KG1 (cell line): ENCODE data around the gene MAPK6.

ENCODE experiments used
- DNase-seq: peaks from one replicate; lab custom pipeline; 2025; lab: John Stamatoyannopoulos, UW

MAPK6 gene

DNA sequence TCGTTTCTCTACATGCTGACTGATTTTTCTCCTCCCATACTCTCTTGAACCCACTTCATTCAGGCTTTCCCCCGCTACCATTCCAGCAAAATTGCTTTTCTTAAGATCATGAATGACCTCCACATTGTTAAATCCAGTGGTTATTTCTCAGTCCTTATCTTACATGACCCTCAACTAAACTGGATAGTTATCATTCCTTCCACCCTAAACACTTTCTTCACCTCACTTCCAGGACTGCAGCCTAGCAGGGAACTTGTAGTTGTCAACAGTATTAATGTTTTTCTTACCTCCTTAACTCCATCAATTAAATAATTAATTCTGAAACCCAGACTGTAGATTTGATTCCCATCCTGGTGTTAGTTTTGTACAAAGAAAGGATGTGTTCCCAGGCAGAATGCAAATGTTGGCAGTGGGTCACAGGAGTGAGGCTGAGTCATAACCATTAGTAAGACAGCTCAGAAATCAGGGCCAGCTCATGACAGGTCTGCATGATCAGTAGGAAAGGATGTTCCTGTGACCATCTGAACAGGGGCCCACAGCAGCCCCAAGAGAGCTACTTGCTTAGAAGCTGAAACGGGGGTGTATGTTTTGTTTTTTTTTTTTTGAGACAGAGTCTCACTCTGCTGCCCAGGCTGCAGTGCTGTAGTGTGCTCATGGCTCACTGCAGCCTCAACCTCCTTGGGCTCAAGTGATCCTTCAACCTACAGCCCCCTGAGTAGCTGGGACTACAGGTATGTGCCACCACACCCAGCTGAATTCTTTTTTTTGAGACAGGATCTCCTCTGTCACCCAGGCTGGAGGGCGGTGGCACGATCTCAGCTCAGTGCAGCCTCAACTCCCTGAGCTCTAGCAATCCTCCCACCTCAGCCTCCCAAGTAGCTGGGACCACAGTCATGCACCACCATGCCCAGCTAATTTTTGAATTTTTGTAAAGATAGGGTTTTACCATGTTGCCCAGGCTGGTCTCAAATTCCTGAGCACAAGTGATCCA lies 84.5 kb downstream of the MAPK6 start:
- no peak for DNase-seq

DNA sequence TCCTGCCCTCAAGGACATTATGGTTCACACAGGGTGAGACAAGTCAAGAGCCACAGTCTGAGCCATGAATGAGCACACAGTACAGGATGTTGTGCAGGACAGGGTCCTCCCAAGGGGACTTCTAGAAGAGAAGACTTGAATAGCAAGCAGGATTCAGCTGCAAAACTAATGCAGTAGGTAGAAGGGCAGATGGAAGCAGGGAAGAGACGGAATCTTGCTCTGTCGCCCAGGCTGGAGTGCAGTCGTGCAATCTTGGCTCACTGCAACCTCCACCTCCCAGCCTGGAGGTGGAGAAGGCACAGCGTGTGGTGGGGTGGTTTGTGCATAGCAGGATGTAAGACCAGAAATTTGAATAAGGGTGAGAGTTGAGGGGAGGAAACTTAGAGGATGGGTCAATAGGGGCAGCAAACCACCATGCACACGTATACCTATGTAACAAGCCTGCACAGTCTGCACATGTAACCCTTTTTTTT lies 85.5 kb downstream of the MAPK6 start:
- no peak for DNase-seq

DNA sequence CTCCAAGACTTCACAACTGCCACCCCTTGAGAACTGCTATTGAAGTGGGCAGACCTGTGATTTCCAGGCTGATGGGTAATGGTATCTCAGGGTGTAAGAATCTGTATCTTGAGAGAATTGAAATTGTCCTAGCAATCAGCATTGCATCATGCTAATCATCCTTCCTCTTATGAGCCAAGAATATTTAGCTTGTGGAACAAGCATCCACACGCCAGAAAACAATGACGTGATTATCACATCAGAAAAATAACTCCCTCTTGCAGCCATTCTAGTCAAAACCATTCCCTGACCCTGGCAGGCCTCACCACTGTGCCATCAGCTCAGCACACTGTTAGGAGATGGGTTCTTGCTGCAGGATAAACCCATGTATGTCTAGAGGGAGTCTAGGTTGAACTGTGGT lies 86.8 kb downstream of the MAPK6 start:
- DNase-seq: no peak

DNA sequence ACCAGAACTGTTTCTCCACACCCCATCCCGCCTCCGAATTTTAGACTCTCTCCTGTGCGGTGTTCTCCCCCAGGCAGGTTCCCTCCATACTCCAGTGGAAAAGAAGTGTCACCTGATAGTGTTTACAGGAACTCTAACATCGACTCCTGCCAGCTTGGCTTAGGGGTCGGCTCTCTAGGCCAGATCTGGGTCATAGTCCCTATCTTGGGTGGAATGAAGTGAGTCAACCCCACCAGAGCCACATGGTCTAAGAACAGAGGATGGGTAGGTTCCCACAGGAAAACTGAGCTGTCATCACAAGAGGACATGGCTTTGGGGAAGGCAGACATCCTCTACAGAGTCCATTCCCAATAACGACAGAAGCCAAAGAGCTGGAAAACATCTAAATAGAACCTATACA lies 87.6 kb downstream of the MAPK6 start:
- DNase-seq: no peak

DNA sequence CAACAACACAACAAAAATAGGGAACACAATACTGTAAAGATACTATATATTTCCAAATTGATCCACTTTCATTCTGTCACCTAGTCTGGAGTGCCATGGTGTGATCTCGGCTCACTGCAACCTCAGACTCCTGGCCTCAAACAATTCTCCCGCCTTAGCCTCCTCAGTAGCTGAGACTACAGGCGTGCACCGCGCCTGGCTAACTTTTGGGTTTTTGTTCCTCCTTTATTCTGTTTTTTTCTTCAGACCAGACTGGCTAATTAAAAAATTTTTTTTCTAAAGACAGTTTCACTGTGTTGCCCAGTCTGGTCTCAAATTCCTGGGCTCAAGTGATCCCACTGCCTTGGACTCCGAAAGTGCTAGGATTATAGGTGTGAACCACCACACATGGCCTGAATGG lies 88.2 kb downstream of the MAPK6 start:
- DNase-seq: no peak

DNA sequence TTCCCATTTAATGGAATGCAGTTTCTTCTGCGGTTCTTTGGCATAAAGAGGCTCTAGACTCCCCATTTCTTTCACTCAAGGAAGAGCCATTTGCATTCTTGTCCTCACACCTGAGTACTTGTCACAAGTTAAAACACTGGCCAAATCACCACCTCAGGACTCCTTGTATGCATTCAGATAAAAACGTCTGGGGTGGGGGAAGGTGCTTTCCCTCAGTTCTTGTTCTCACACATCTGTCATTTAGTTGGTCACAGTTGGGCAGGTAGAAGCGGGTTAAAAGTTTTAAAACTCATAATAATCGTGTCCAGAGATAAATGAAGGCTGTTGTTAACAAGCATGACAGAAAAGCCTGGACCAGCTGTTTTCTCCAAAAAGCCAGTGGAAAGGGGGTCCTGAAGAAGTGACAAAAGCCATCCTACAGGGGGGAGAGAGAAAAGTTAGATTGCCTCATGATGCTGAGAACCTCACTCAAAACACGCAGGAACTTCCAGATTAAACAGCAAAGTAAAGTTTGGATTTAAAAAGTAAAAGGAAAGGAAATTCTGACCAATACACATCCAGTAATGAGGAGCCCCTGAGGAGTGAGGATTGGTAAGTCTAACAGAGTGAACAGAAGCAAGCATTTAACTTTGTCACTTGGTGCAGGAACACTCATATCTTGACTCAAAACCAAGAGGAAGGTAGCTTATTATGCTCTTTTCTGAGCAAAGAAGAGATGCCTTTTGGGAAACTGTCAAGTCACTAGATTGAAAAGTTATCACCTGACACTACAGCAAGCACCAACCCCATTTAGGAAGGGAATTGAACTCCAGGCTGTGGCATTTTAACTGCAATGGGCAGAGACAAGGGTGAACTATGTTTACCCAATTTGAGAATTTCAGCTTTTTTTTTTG lies 90.8 kb downstream of the MAPK6 start:
- no peak for DNase-seq

DNA sequence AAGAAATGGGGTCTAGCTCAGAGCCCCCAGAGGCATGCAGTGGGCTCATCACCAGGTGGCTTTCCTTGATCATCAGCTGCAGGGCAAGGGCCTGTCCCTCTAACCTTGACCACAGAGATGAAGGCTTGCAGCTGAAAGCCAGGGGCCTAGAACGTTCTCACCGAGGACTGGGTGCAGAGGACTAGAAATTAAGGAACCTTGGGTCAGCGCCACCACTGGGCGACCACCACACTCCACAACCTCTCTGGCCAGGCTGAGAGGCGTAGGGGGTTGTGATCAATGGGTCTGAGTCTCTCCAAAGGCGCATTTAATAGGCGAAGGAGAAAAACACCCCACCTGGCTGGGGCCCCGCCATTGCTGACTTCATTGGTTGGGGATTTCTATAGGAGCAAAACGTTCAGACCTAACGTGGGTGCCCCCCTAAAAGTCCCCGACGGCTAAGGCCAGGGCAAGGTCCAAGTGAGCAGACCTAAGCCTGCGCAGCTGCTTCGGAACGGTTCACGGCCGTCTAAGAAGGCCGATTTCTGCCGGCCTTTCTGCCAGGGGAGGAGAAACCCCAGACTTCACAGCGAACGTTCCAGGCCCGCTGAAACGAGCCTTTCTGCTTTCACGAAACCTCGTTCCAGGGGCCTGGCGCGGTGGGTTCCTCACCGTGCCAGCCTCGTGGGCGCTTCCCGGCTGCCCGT lies 92.6 kb downstream of the MAPK6 start:
- no peak for DNase-seq

DNA sequence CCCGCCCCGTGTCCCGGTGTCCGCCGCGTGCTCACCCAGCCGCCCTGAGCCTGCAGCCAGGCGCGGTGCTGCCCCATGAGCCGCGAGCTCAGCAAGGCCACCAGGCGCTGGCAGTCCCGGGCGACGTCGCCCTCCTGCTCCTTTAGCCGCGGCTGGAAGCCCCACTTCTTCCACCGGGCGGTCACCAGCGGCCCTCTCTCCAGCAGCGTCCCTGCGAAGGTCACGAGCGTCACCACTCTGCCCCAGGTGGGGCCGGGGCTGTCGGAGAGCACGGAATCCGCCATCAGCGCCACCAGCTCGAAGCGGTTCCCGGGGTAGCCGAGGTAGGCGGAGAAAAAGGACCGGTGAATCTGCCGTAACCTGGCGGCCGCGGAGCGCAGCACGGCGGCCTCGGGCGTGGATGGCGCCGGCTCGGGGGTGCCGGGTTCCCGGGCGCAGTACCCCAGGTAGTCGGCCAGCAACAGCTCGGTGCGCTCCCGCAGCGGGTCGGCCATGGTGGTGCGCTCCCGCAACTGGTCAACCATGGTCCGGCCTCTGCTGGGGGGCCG lies 93.3 kb downstream of the MAPK6 start:
- no peak for DNase-seq

DNA sequence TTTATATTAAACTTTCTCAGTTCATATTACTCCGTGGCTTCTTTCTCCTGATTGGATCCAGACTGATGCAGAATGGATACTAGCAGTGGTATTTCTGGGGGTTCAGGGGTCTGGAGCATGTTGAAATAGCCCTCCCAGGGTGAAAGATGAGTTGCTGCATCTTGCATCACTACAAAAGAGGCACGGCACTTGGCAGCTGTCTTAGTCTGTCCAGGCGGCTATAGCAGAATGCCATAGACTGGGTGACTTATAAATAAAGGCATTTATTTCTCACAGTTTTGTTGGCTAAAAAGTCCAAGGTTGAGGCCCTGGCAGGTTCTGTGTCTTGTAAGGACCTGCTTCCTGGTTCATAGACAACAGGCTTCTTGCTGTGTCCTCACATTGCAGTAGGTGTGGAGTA lies 94.2 kb downstream of the MAPK6 start:
- DNase-seq: no peak

DNA sequence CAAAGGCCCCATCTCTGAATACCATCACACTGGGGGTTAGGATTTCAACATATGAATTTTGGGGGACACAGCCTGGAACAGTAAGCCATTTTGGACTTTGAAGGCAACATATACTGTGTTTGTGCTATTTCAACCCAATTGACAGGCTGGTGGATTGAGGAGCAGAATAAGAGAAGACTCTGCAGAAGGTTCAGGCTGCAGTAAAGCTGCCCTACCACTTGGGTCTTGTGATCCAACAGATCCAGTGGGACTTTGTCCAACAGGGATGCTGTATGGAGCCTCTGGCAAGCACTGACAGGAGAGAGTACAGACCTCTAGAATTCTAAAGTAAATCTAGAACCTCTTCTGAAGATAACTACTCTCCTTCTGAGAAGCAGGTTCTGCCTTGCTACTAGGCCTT lies 94.7 kb downstream of the MAPK6 start:
- no peak for DNase-seq

DNA sequence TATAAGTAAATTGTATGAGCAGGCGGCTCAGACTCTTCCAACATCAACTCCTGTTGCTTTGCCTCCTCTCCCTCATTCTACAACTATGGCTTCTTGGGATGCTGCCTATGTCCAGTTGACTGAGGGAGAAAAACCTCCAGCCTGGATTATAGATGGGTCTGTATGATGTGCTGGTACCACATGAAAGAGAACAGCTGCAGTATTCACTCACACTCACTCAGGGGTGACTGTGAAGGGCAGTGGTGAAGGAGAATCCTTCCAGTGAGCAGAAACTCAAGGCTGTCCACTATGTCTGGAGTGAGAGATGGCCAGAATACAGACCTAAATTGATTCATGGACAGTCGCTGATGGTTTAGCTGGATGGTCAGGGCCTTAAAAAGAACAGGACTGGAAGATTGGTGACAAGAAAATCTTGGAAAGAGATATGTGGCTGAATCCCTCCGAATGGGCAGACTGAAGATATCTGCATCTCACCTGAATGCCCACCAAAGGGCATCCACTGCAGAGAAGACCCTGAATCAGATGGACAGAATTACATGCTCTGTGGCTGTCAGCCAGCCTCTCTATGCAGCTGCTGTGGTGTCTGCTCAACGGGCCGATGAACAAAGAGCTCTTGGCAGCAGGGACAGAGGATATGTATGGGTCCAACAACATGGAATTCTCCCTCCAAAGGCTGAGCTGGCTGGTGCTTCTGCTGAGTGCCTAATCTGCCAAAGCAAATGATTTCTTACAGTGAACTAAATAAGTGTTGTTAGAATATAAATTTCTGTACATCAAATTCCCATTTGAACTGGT lies 95.4 kb downstream of the MAPK6 start:
- DNase-seq: no peak

DNA sequence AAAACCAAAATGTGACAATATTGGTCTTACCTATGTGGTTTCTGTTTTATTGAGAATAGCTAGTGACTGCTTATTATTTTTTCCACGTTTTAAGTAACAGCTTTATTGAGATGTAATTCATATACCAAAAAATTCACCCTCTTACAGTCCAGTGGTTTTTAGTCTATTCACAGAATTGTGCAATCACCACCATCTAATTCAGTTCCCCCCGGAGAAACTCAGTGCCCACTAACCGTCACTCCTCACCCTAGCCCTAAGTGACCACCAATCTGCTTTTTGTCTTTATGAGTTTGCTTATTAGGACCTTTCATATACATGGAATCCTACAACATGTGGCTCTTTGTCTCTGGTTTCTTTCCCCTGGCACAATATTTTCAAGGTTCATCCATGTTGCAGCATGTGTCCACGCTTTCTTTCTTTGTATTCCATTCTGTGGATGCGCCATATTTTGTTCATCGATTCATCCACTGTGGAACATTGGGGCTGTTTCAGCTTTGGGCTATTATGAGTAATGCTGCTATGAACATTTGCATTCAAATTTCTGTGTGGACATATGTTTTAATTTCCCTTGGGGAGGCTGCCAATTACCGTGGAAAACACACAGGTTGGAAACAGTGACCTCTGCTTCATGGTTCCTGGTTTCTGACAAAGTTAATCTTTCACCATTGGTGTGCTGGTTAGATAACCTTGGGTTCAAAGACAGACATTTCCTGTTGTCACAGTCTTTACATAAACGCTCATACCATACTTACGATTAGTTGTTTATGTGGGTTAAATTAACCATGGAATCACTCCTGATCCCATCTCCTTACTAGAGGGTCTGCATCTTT lies 96.8 kb downstream of the MAPK6 start:
- DNase-seq: no peak
